EH (cell line): ENCODE results near the gene MESP1.
A peak's percentile ranks its signal among the peaks of the same experiment; 100 is the strongest.

Experiments
- DNase-seq: peaks from one replicate; pipeline ENCODE4 v3.0.0-alpha.2; 2015; ENCODE audit warnings: low read depth

Gene MESP1

DNA sequence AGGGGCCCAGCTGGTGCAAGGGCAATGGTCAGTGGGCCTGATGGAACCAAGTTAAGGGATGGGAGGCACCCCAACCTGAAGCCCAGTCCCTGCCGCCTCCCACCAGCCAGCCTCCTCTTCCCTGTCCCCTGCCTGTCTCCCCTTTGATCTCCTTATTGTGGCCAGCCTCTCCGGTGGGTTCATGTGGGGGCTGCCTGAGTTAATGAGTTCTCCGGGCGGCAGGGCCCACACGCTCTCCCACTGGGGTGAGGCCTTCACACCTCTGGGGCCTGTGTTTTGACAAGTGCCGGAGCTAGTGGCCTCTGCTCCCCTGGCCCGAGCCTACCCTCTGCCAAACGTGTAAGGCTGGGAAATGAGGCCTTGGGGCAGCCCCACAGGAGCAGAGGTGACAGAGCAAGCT is 7.2 kb upstream of the MESP1 start:
- DNase-seq, result no peak

DNA sequence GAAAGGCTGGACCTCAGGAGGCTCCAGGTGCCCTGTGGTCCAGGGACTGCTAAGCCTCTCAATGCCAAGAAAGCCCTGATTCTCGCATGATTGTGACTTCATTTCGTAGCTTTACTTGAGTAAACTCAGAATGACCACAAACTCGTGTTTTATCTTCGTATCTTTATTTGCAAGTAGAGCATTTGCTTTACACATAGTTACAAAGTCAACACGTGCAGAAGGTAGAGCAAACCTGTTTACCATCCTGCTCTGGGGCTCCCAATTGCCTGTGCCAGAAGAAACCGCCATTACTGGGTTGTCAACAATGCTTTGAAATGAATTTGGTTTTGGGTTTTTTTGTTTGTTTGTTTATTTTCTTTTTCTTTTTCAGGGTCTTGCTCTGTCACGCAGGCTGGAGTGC is 5.8 kb upstream of the MESP1 start:
- no peak for DNase-seq

DNA sequence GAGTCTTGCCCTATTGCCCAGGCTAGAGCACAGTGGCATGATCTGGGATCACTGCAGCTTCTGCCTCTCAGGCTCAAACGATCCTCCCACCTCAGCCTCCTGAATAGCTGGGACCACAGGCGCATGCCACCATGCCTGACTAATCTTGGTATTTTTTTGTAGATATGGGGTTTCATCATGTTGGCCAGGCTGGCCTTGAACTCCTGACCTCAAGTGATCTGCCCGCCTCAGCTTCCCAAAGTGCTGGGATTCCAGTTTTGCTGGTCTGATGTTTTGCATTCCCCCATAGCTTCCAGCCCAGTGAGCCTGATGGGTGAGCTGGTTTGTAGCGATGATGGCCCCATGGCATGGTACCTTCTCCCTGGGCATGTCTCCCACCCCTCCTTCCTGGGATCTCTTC is 4.7 kb upstream of the MESP1 start:
- DNase-seq, result peak; percentile 25

DNA sequence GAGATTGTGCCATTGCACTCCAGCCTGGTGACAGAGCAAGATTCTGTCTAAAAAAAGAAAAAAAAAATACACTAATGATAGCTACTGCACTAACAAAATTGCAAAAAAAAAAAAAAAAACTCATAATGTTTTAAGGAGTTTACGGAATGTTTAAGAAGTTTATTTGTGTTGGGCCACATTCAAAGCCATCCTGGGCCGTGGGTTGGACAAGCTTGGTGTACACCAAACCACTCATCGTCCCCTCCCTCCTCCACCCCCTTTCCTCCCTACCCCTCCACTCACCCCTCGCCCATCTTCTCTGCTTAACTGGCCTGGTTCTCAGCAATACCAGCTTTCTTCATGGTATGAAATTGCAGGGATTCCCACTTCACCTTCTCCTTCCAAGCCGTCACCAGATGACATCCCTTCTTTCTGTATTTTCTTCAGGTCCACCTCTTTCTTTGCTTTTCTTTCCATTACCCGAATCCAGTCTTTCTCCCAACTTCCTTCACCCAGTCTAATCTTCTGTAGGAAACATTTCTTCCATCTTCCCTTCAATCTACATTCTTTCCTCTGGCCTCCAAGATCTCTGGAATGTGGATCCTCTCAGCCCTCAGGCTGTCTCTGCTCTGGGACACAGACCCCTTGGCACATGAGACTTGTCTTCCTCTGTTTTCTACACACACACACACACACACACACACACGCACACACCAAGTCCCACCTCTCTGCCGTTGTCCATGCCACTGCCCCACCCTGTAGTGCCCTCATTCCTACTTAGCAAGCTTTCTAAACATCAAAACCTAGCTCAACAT is 3.5 kb upstream of the MESP1 start:
- peak; percentile 87 for DNase-seq

DNA sequence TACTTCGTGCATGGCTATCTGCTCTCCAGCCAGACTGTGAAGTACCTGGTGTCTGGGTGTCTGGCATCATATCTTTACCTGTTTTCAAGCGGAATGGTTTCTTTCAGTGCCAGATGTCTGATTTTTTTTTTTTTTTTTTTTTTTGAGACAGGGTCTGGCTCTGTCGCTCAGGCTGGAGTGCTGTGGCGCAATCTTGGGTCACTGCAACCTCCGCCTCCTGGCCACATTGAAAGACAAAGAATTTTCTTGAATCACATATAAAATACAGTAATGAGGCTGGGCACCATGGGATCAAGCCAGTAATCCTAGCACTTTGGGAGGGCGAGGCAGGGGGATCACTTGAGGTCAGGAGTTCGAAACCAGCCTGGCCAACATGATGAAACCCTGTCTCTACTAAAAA is 2.8 kb upstream of the MESP1 start:
- DNase-seq, result no peak

DNA sequence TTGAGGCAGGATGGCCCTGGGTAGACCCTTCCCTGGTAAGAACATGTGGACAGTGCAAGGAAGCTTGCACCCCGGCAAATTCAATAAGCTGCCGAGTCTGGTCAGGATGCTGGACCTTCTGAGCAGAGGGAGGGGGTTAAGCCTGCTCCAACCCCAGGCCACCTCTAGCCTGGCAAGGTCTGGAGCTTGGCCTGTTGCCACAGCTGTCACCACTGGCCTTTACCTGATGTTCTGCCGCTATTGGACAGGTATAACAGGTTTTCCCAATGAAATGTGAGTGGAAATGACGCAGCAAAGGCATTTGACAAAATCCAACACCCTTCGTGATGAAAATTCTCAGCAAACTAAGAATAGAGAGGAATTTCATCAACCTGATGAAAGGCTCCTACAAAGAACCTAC is 699 bp upstream of the MESP1 start:
- no peak for DNase-seq

DNA sequence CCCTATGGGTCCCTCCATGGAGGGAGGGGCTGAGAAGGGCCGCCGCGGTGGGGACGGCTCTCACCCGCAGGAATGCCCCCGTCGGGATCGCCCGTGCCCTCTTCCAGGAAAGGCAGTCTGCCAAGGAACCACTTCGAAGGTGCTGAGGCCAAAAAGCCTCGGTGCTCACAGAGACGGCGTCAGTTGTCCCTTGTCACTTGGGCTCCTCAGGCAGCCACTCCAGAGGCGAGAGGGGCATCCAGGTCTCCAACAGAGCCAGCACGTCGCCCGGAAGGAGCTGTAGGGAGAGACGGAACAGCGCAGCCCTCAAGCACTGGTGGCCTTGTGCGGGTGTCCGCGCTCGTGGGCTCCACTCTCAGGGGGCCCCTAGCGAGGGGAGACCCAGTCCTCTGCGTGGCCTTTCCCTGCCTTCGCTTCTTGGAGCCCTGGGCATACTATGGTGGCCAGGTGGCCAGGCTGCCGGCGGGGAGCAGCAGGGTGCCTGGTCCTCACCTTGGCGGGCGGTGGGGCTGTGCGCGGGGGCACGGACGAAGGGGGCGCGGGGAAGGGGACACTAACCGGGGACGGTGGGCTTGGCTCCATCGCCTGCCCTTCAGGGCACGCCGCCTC is 994 bp downstream of the MESP1 start:
- DNase-seq, result no peak

DNA sequence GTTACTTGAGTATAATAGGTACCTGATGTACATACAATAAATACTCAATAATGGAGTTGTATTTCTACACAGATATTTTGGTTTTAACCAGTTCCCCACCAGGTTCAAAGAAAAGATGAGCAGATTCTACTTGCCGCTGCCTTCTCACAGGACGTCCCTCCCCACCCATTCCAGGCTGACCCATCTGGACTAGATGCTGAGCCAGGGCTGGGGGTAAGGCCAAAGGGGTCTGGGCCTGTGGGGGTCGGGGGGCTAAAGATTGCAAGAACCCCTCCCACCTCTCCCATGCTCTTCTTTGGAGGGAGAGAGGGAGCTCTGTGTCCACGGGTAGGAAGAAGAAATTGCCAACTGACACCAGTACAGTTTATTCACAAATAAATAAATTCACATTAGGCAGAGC is 1.5 kb downstream of the MESP1 start:
- DNase-seq, result no peak

DNA sequence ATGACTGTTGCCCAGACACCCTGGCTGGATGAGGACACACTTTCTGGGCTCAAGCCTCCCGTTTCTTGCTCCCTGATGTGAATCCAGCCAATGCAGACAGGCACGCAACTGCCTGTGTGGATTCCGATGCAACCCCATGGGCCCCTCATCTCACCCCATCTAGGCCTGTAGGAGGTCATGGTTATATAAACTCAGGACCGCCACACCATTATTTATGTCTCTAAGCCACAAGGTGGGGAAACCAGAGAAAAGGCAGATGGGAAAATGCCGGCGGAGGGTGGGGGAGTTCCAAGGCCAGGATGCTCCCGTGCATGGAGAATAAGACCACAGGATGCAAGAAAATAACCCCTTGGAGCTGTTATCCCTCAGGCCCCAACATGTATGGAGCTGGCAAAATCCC is 2.0 kb downstream of the MESP1 start:
- DNase-seq, result no peak

DNA sequence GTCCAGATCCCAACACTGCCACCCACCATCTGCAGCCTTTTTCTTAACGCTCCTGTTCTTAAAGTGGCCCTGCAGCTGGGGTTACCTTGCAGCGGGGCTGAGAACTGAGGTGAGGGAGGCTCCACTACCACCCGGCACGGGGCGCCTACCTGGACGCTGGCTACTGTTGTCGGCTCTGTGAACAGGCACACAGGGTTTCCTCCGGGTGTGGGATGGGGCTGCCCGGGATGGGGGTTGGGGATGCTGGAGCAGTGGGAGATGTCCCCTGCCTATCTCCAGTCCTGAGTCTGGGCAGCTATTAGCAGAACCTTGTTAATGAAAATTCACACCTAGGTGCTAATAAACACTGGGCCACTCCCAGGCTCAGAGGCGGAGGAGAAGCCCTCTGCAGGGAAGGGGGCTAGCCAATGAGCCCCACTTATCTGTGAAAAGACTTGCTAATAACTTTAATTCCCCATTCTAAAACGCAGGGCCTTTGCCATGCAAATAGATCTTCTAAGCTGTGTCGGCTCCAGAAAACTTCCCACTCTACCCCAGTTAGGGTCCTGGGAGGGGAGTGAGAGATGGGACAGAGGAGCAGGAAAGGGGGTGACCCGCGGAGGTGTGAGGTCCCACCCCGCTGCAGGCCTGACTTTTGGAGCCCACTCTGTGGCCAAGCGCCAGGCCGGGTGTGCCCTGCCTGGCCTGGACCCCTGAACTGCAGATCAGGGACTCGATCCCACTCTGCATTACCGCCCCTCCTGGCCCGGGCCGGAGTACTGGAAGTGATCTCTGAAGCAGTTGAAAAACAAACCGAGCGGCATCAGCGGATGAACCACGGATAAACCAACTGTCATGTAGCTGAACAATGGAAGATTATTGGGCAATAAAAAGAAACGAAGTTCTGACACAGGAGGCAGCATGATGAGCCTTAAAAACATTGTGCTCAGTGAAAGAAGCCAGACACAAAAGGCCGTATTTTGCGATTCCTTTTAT is 3.1 kb downstream of the MESP1 start:
- no peak for DNase-seq

DNA sequence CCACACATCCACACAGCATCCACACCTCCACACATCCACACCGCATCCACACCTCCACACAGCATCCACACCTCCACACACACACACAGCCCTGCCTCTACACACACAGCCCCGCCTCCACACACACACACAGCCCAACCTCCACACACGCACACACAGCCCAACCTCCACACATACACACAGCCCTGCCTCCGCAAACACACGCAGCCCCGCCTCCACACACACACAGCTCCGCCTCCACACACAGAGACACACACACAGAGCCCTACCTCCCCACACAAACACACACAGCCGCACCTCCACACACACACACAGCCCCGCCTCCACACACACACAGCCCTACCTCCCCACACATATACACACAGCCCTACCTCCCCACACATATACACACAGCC is 4.7 kb downstream of the MESP1 start:
- DNase-seq, result no peak

DNA sequence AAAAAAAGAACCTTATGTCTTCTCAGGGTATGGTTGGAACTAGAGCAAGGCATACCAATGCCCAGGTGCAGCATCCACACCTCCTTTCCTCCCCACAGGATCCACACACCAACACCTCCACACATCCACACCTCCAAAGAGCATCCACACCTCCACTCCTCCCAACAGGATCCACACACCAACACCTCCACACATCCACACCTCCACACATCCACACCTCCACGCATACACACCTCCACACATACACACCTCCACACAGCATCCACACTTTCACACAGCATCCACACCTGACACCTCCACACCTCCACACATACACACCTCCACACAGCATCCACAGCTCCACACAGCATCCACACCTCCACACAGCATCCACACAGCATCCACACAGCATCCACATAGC is 5.3 kb downstream of the MESP1 start:
- DNase-seq, result no peak

DNA sequence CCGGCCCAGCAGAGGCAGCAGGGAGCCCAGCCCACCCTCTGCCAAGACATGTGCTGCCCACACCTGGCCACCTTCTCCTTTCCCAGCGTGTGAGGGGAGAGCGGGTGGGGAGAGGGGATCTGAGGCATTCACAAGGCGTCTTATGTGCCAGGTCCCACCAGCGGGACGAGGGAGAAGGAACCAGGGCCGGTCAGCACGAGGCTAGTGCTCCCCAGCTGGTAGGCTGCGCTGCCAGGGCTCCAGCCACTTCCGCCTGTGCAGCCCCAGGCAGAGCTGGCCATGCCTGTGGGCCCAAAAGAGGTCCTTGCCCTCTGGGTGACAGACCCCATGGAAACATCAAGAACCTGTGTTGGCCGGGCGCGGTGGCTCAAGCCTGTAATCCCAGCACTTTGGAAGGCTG is 5.9 kb downstream of the MESP1 start:
- DNase-seq, result no peak

DNA sequence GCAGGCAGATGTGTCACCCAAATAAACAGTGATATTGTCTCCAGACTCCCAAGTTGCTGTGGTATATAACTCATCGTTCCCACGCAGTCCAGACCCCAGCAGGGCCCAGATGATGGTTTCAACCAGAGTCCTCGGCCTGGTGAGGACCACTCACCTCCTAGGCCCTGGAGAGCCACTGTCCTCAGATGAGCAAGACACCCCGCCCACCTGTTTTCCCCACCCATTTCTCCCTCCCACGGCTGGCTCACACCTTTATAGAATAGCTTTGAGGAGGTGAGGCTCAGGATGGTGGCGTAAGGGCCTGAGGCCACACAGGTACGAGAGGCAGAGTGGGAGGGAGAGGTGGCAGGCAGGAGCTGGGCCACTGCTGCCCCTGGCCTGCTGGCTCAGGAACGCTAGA is 7.5 kb downstream of the MESP1 start:
- DNase-seq, result no peak

DNA sequence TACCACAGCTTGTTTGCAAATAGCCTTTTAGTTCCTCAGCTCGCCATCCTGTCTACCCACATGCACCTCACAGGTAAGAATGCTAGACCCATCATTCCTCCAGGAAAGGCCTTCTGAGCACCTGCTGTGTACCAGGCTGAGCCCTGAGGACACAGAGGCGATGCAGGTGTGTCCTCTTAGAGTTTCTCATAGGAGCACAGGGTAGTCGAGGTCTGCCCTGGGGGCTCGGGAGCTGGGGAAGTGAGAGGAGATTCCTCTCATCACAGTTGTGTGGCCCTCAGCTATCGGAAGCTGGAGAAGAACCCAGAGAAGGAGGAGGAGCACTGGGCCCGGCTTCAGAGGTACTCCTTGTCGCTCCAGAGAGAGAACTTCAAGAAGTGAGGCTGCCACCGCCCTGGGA is 8.0 kb downstream of the MESP1 start:
- no peak for DNase-seq

DNA sequence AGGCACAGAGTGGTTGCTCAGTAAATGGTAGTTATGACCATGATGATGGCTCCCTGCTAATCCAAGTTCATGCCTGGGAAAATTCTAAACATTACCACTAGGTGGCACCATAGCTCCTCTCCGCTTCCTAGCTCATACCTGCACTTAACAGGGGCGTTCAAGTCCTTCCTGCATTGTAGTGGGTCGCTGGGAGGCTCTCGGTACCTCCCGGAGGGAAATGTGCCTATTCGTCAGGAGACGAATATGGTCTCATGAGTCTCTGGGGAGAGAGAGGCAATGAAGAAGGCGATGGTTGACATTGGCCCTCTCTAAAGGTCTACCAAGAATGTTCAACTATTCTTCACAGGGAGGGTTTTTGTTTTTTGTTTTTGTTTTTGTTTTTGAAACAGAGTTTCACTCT is 10.9 kb downstream of the MESP1 start:
- peak; percentile 78 for DNase-seq

DNA sequence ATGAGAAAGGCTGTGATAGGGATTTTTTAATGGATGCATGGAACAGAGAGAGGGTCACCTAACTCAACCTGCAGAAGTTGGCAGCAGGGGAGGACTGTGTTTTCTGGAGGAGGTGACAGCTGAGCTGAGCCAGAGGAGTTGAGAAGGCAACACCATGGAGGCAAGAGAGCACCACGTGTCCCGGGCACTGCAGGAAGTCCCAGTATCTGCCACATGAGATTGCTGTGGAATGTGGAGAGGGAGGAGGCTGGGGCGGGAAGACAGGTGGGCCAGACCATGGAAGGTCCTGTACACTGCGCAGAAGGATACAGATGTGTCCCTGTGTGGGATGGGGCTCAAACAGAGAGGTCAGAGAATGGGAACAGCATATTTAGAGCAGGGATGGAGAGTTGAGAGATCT is 15.3 kb downstream of the MESP1 start:
- DNase-seq, result no peak

DNA sequence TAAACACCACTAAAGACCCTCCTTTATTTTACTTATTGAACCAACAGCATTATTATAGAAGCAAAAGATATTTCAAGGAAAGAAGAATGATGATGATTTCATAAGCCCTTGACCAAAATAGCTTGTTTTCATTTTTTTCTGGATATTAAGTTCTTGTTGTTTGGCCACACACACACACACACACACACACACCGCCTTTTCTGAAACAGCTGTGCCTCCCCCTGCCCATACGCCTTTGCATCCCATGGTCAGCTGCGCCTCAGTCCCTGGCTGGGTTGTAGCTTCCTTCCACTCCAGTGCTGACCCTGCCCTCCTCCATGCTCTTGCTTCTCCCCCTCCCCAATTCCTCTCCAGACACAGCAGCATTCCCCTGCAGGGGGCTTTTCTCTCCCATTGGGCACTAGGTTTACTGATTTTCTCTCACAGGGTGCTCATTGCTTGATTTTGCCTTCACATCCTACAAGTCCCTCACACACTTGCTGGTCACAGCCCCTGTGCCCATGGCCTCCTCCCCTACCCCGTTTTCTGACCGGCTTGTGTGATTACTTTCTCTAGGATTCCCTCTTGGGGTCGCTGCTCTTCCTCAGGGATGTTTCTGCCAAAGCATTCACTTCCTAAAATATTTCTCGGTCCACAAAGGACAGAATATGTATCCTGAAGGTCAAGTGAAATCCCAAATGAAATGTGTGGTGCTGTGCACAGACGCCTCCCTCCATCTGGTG is 18.4 kb downstream of the MESP1 start:
- no peak for DNase-seq

DNA sequence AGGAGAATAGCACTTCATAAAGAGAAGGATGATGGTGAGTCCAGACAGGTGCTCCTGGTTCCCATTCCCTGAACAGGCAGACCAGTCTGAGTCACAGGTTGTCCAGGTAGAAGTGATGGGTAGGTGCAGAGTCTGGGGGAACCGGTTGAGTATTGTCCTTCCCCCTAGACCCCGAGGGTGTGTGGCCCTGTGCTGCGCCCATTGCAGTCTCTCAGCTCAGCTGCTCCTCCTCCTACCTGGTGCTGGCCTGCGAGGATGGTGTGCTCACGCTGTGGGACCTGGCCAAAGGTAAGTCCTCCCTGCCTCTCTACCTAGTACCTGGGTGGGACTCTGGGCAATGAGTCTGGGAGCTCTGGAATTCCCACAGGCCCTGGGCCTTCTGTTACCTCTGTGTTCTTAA is 19.8 kb downstream of the MESP1 start:
- DNase-seq, result no peak

DNA sequence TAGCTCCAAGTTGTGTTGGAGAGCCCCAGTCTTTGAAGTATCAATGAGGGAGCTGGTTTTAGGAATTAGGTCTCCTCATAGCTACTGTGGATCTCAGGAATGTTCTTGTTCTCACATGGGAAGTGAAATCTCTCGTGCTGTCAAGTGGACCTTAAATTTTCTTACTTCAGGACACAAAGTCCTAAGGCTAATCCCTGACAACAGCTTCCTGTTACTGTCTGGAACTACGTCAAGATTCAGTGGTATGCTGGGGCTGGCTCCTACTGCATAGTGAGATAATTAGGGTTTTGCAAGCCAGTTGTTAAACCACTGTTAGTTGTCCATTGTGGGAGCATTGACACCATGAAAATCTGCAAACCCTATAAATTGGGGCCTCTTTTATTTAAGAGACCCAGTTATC is 22.8 kb downstream of the MESP1 start:
- DNase-seq, result peak; percentile 61

DNA sequence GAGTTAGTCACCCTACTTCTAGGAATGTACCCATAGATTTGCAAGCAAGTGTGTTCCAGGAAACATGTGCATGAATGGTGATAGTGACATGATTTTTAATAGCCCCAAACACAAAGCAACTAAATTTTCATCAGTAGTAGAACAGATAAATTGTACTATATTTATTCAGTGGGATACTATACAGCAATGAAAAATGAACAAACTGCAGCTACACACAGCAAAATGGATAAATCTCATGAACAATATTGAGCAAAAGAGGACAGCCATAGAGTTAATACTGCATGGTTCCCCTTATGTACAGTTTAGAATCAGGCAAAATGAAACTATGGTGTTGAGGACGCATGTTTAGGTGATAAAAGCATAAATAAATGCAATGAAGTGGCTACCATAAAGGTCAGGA is 26.0 kb downstream of the MESP1 start:
- no peak for DNase-seq

DNA sequence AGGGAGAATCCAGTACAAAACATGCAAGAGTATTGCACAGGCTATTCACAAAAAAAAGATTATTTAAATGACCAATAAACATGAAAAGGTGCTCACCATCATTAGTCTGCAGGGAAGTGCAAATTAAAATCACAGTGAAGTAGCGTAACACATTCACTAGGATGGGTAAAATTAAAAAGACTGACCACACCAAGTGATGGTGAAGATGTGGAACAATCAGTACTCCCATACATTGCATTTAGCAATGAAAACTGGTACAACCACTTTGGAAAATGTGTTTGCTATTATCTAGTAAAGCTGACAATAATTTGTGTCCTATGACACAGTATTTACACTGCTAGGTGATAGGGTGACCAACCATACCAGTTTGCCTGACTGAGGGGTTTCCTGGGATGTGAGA is 26.4 kb downstream of the MESP1 start:
- no peak for DNase-seq
